BLaER1 (cell line): Measurements from ENCODE around the gene CLTCL1.
"Not testable (repeated sequence)": the region's sequence is repeated elsewhere in the genome, so short reads cannot be mapped to it uniquely, and the experiment has no call there.

ENCODE experiments used
- H3K27ac ChIP-seq: shearing (Covaris generic); formaldehyde crosslinking; 2 replicates; pipeline ENCODE4 v1.8.1; 2022
- H3K27me3 ChIP-seq: shearing (Covaris generic); formaldehyde crosslinking; 2 replicates; pipeline ENCODE4 v1.8.1; 2022
- H3K36me3 ChIP-seq: shearing (Covaris generic); formaldehyde crosslinking; 2 replicates; pipeline ENCODE4 v1.8.1; 2022
- H3K4me1 ChIP-seq: shearing (Covaris generic); formaldehyde crosslinking; 2 replicates; pipeline ENCODE4 v1.8.1; 2022
- H3K4me2 ChIP-seq: shearing (Covaris generic); formaldehyde crosslinking; 2 replicates; pipeline ENCODE4 v1.8.1; 2022
- H3K4me3 ChIP-seq: shearing (Covaris generic); formaldehyde crosslinking; 2 replicates; pipeline ENCODE4 v1.8.1; 2022
- H3K9ac ChIP-seq: shearing (Covaris generic); formaldehyde crosslinking; 2 replicates; pipeline ENCODE4 v1.8.1; 2022
- H3K9me3 ChIP-seq: shearing (Covaris generic); formaldehyde crosslinking; 2 replicates; pipeline ENCODE4 v1.8.1; 2022
- H4K20me1 ChIP-seq: shearing (Covaris generic); formaldehyde crosslinking; 2 replicates; pipeline ENCODE4 v1.8.1; 2022
- Cebpa-rat ChIP-seq: shearing (Covaris generic); IDR thresholded peaks from 2 replicates; pipeline ENCODE4 v1.8.1; 2022

CLTCL1 gene

GRCh38 chr22:19290400-19291217 lies 910 bp downstream of the CLTCL1 start:
- peak overlapping the region; percentile 87 for H3K9ac ChIP-seq
- no peaks in the 10 kb centered on the region for H3K9me3 ChIP-seq
- peaks cover 9% of the 10 kb centered on the region for H3K27me3 ChIP-seq
- TF ChIP-seq Cebpa-rat: no peak
- H3K36me3 ChIP-seq: no peaks in the 10 kb centered on the region
- peaks cover 67% of the 10 kb centered on the region for H3K4me1 ChIP-seq
- no peak overlapping the region; the same call in 1 of the 2 replicates for H3K27ac ChIP-seq
- peaks cover 10% of the 10 kb centered on the region; the same call in 1 of the 2 replicates for H4K20me1 ChIP-seq
- peak overlapping the region; percentile 86 for H3K4me2 ChIP-seq
- peak overlapping the region; percentile 97 for H3K4me3 ChIP-seq

DNA sequence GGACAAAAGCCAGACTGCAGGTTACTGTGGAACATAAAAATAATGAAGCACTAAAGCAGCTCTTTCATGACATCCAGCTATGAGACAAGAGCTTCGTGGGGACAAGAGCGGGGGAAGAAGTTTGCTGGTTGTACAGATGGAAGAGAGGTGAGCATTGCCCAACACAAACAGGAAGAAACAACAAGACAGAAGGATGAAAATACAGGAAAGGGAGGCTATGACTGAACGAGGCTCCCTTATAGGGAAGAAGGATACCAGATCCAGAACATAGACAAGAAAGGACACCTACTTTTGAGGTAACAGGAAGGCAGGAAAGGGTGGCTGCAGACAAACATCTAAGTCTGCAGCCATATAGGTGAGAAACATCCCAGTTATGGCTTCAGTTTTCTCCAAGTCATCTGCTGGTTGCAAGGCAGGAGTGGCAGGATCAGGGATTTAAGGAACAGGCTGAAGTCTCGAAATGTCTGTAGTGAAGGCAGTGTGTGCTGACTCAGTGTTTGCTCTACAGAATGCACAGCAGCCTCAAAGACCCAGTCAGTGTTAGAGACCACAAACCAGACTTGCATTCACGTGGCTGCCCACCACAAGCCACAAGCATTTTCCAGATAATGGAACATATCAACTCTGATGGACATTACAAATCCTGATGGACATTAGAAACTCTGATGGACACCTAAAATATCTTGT lies 1.9 kb downstream of the CLTCL1 start:
- 0 out of 2 replicates have a peak overlapping the region, but pooled peaks have one; percentile 0 for H3K9ac ChIP-seq
- H3K36me3 ChIP-seq: no peaks in the 10 kb centered on the region
- H3K9me3 ChIP-seq: no peaks in the 10 kb centered on the region
- H3K4me2 ChIP-seq: peak overlapping the region; percentile 86
- H3K27me3 ChIP-seq: peaks cover 9% of the 10 kb centered on the region
- TF ChIP-seq Cebpa-rat: no peak
- H3K4me3 ChIP-seq: no peak overlapping the region
- H3K27ac ChIP-seq: no peak overlapping the region
- H4K20me1 ChIP-seq: peaks cover 10% of the 10 kb centered on the region; the same call in 1 of the 2 replicates
- H3K4me1 ChIP-seq: peaks cover 77% of the 10 kb centered on the region

GRCh38 chr22:19287889-19288288 lies 3.6 kb downstream of the CLTCL1 start:
- Histone ChIP-seq H3K9ac (no peak overlapping the region), H3K4me2 (peak overlapping the region; percentile 86), H3K4me3 (no peak overlapping the region), H3K27ac (no peak overlapping the region), H3K9me3 (no peaks in the 10 kb centered on the region), H3K4me1 (peaks cover 90% of the 10 kb centered on the region), H3K27me3 (peaks cover 9% of the 10 kb centered on the region), H4K20me1 (peaks cover 10% of the 10 kb centered on the region; the same call in 1 of the 2 replicates), H3K36me3 (no peaks in the 10 kb centered on the region)
- TF ChIP-seq Cebpa-rat: no peak

GRCh38 chr22:19287076-19287707 lies 4.3 kb downstream of the CLTCL1 start:
- Histone ChIP-seq H3K27me3 (peaks cover 9% of the 10 kb centered on the region), H3K4me2 (peak overlapping the region; percentile 86), H3K4me1 (peaks cover 83% of the 10 kb centered on the region)

GRCh38 chr22:19285831-19286230 lies 5.7 kb downstream of the CLTCL1 start:
- Histone ChIP-seq H4K20me1 (peaks cover 9% of the 10 kb centered on the region; the same call in 1 of the 2 replicates), H3K9me3 (0 out of 2 replicates have a peak, but pooled peaks cover 4% of the 10 kb centered on the region), H3K27ac (peak overlapping the region; percentile 66), H3K4me1 (peaks cover 79% of the 10 kb centered on the region), H3K36me3 (no peaks in the 10 kb centered on the region), H3K9ac (peak overlapping the region; percentile 67; the same call in 1 of the 2 replicates), H3K4me2 (peak overlapping the region; percentile 86), H3K4me3 (peak overlapping the region; percentile 36), H3K27me3 (peaks cover 6% of the 10 kb centered on the region)
- TF ChIP-seq Cebpa-rat: no peak

More at GRCh38 chr22:19287076-19287707, 4.3 kb downstream of the CLTCL1 start:
- peaks cover 10% of the 10 kb centered on the region; the same call in 1 of the 2 replicates for H4K20me1 ChIP-seq
- TF ChIP-seq Cebpa-rat: no peak
- 0 out of 2 replicates have a peak, but pooled peaks cover 2% of the 10 kb centered on the region for H3K9me3 ChIP-seq
- peak overlapping the region; percentile 67; the same call in 1 of the 2 replicates for H3K9ac ChIP-seq
- H3K36me3 ChIP-seq: no peaks in the 10 kb centered on the region
- peak overlapping the region; percentile 66; the same call in 1 of the 2 replicates for H3K27ac ChIP-seq
- H3K4me3 ChIP-seq: no peak overlapping the region

GRCh38 chr22:19279143-19279542 lies 12.4 kb downstream of the CLTCL1 start:
- not testable (repeated sequence) for H3K9ac ChIP-seq

DNA sequence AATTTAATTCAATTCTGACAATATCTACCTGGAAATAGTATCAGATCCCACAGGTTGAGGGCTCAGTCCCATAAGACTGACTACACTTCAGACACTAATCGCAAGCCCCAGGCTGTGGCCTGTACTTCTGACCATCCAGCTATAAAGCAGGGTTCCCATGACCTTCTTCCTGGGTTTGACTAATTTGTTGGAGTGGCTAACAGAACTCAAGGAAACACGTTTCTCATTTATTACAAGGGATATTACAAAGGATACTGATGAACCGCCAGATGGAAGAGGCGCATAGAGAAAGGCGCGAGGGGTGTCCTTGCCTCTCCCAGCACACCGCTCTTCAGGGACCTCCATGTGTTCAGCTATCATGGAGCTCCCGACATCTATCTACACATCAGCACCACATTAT lies 13.7 kb downstream of the CLTCL1 start:
- Histone ChIP-seq H3K9me3 (0 out of 2 replicates have a peak, but pooled peaks cover 4% of the 10 kb centered on the region), H4K20me1 (no peaks in the 10 kb centered on the region), H3K4me1 (peaks cover 22% of the 10 kb centered on the region), H3K27me3 (no peaks in the 10 kb centered on the region), H3K27ac (no peak overlapping the region), H3K9ac (no peak overlapping the region), H3K4me3 (no peak overlapping the region), H3K4me2 (no peak overlapping the region), H3K36me3 (peaks cover 15% of the 10 kb centered on the region)
- TF ChIP-seq Cebpa-rat: no peak

More at GRCh38 chr22:19279143-19279542, 12.4 kb downstream of the CLTCL1 start:
- Histone ChIP-seq H3K4me1 (peaks cover 34% of the 10 kb centered on the region), H3K36me3 (peaks cover 10% of the 10 kb centered on the region)
- not testable (repeated sequence) for H3K4me2 ChIP-seq, H3K9me3 ChIP-seq, H3K4me3 ChIP-seq, H3K27me3 ChIP-seq, H3K27ac ChIP-seq, H4K20me1 ChIP-seq

DNA sequence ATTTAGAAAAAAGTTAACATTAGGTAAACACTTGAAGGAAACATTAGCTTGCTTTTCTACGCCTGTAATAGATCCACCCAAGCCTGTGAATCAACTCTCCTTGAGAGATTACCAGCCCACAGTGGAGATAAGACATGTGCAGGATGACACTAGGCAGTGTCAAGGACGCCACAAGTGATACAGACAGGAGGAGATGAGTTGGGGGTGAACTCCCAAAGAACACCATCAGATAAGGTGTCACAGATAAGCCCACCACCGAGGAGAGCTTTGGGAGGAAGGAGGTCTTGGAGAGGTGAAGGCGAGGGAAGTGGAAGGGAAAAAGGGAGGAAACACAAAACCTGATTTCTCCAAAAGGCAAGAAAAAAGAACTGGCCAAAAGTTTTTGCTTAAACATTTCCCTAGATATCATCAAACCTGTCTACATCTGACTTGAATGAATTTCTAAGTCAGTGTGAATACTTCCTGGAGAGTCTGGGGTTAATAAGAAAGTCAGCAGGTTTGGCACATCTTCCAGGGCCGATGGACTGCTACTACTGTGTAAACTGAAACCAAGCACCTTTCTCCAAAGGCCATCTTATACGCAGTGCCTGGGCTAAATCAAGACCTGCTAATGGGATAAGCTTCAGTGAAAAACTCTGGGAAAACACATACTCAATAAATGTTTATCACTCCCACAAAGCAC lies 15.5 kb downstream of the CLTCL1 start:
- Histone ChIP-seq H3K9ac (no peak overlapping the region), H3K4me2 (peak overlapping the region; percentile 44), H3K4me1 (peaks cover 22% of the 10 kb centered on the region), H3K4me3 (no peak overlapping the region), H4K20me1 (no peaks in the 10 kb centered on the region), H3K27ac (no peak overlapping the region), H3K27me3 (no peaks in the 10 kb centered on the region), H3K36me3 (peaks cover 22% of the 10 kb centered on the region), H3K9me3 (no peaks in the 10 kb centered on the region)
- no peak for TF ChIP-seq Cebpa-rat

GRCh38 chr22:19275513-19275912 lies 16.0 kb downstream of the CLTCL1 start:
- Histone ChIP-seq H3K4me2 (peak overlapping the region; percentile 44), H3K4me3 (no peak overlapping the region), H3K9ac (no peak overlapping the region), H3K27me3 (no peaks in the 10 kb centered on the region), H3K9me3 (no peaks in the 10 kb centered on the region), H3K36me3 (peaks cover 22% of the 10 kb centered on the region), H3K4me1 (peaks cover 22% of the 10 kb centered on the region), H4K20me1 (no peaks in the 10 kb centered on the region), H3K27ac (no peak overlapping the region)
- TF ChIP-seq Cebpa-rat: no peak
